Measurements from ENCODE around the gene FAM168B.

The FAM168B gene

GRCh38 chr2:131014141-131014540 is 79.1 kb downstream of the FAM168B start:
- DNase-seq = no peak

- DNase-seq = no peak
These were observed 81.8 kb downstream of the FAM168B start for GRCh38 chr2:131011486-131011885.

- no peak for DNase-seq
These were observed 82.7 kb downstream of the FAM168B start for GRCh38 chr2:131010566-131010965.

- DNase-seq = no peak
These were observed 83.4 kb downstream of the FAM168B start for GRCh38 chr2:131009713-131010475.

GRCh38 chr2:131008967-131009366 is 84.3 kb downstream of the FAM168B start:
- no peak for DNase-seq

GRCh38 chr2:131006561-131006960 is 86.7 kb downstream of the FAM168B start:
- DNase-seq = no peak

GRCh38 chr2:131005216-131005935 is 87.9 kb downstream of the FAM168B start:
- DNase-seq = no peak

- DNase-seq = no peak
These were observed 88.6 kb downstream of the FAM168B start for GRCh38 chr2:131004446-131005209.

GRCh38 chr2:130998561-130998960 is 94.7 kb downstream of the FAM168B start:
- no peak for DNase-seq

Measured in retina (tissue), 1 donor.